CD4-positive, alpha-beta T cell treated with Interleukin-15 for 1 hour (primary cell): ENCODE results near the gene LDLRAD4.
"Not testable (repeated sequence)": the region's sequence is repeated elsewhere in the genome, so short reads cannot be mapped to it uniquely, and the experiment has no call there.

ENCODE experiments used
- DNase-seq: peaks from one replicate; pipeline ENCODE4 v3.0.0-alpha.2; 2020

LDLRAD4 gene

DNA sequence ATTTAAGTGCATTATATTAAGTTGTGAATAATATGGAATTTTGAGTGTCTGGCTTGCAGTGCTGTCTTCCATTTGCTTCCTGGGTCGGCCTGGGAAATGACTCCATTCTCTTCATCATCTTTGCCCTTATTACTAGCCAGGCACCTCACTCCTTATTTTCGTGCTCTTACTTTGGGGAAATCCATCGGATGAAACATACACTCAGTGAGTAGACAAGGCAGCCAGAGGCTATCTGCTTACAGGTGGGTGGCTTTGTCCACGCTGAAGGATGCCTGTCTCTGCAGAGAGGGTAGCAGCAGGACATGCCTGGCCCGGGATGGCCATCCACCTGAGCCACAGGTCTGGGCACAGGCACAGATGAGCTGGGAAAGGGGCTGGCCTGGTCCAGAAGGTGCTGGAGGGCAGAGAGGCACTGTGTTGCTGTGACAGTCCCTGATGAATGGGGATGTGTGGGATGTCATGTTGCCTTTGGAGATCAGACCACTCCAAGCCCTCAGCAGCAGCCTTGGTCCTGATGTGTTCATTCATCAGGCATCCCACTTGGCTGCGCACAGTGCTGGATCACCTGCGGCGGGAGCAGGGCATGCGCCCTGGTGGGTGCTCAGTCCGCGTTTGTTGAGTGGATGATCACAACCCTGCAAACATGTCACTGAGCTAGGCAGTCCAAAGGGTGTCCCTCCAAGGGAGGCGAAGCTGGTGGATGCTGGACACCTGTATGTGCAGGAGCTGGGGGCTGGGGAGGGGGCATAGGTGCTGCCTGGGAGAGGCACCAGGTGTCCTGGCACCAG lies 236.0 kb downstream of the LDLRAD4 start:
- no peak for DNase-seq

DNA sequence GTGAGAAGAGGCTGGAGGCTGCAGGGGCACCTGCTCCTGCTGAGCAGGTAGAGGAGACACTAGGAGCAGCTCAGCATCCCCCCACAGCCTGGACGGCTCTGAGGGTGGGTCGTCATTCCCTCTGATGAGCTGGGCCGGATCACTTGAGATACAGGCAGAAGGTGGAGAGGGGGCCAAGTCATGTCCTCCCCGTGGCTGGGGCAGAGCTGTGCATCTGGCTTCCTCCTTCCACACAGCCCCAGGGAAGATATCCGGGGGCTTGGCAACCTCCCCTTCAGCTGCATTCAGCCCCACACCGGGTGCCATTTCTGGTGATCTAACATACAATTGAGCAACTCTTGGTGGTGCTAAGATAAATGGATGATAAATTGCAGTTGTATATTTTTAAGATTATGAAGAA lies 236.9 kb downstream of the LDLRAD4 start:
- no peak for DNase-seq

DNA sequence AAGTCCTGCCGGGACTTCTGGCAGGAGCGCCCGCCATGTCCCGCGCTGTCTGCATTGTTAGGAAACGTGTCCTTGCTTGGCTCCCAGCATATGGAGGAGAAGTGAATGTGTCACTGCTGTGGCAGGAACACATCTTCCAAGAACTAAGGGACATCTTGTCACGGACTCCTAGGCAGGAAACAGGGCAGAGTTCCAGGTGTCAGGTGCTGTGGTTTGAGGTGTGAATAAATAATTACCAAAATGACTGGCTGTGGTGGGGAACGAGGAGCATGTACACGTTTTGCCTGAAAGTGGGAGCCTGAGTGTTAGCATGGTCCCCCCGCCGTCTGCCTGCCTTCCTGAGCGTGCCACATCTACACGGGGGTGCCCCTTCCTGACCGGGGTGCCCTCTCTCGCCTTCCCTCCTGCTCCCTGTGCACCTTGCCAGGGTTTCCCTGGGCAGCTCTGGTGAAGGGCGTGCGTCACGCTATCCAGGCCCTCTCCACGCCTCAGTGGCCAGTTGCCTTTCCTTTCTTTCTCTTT lies 237.5 kb downstream of the LDLRAD4 start:
- DNase-seq = no peak

DNA sequence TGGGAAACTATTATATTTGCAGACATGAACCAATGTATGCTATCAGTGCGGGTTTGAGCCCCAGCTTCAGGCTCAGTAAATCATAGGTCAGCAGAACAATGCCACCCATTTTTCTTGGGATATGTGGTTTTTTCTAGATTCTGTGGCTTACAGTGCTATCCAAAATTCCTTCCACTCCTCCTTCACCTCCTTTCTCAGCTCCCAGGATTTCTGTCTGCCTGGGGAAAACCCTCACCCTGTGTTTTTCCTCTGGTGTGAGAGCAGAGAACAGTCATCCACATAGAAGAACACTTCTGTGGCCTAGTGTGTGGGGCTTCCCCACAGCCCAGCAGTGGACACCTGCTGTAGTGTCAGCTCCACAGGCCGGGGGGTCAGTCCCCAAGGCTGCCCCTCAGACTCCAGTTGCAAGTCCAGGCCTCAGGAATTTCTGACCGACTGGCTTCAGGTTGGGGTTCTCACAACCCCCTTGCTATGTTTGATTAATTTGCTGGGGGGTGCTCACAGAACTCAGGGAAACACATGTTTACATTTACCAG lies 238.2 kb downstream of the LDLRAD4 start:
- no peak for DNase-seq

DNA sequence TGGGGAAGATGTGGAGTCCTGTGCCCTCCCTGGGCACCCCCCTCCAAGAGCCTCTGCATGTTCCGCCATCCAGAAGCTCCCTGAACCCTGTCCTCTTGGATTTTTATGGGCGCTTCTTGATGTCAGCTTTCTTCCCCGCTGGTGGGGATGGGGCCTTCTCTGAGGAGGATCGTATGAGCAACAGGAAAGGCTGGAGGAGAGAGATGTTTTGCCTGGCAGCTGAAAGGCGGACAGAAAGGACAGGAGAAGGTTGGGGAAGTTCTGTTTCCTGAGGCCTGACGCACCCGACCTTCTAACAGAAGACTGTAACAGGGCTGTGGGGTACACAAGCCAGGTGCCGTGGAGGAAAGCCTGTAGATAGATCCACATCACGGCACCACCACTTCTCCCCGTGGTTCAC lies 238.8 kb downstream of the LDLRAD4 start:
- no peak for DNase-seq

DNA sequence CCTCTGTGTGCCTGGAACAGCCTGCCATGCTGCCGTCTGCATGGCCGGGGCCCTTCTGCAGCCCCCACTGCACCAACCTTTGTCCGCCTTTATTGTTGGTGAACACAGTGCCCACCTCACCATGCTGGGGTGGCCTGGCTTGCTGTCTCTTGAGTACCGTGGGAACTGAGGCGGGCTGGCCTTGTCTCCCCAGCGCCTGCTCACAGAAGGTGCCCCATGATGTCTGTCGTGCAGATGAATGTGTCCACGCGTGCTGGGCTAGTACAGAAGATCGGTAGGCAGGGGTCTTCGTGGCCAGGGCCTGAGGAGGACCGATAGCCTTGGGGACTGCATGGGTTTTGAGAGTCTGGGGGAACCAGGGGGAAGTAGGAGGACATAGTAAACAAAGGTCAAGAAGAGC lies 242.4 kb downstream of the LDLRAD4 start:
- no peak for DNase-seq

DNA sequence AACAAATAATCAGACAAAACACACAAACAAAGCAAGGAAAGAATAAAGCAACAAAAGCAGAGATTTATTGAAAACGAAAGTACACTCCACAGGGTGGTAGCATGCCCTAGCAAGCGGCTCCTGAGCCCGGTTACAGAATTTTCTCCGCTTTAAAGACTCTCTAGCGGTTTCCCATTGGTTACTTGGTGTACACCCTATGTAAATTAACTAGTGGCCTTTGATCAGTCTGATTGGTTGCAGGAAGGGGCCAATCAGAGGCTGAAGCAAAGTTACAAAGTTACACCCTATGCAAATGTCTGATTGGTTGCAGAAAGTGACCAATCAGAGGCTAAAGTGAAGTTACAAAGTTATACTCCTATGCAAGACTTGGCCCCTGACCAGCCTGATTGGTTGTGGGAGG lies 242.9 kb downstream of the LDLRAD4 start:
- DNase-seq = no peak

DNA sequence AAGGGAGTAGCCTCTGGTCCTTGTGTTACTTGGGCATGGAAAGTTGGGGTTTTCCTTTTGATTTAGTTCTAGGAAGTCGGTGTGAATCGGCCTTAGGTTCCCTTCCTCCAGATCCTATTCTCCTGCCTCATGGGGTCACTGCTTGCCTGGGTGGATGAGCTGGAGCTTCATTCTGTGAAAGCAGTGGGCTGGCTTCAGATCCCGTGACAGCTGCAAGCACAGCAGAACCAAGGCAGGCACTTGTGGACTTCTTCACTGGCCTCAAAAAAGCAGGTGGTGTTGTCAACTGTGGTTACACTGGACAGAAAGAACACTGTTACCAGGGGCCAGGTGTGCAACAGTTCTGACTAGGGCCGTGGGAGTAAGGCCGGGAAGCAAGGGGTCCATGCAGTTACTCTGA lies 243.4 kb downstream of the LDLRAD4 start:
- DNase-seq = no peak

DNA sequence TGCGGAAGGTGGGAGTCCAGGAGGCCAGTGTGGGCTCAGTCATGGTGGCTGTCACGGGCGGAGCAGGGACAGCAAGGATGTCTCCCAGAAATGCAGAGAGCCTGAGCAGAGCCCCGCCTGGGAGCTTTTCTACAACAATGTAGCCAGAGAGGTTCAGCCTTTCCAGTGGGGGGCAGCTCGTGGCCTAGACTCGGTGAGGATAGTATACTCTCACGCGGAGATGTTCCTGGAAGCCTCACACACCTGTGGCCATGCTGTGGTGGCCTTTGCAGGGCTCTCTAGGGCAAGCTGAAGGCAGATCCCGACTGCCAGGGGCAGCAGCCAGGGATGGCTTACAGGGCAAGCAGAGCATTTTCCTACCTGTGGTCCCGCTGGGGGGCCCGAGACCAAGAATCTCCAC lies 244.1 kb downstream of the LDLRAD4 start:
- DNase-seq = no peak

DNA sequence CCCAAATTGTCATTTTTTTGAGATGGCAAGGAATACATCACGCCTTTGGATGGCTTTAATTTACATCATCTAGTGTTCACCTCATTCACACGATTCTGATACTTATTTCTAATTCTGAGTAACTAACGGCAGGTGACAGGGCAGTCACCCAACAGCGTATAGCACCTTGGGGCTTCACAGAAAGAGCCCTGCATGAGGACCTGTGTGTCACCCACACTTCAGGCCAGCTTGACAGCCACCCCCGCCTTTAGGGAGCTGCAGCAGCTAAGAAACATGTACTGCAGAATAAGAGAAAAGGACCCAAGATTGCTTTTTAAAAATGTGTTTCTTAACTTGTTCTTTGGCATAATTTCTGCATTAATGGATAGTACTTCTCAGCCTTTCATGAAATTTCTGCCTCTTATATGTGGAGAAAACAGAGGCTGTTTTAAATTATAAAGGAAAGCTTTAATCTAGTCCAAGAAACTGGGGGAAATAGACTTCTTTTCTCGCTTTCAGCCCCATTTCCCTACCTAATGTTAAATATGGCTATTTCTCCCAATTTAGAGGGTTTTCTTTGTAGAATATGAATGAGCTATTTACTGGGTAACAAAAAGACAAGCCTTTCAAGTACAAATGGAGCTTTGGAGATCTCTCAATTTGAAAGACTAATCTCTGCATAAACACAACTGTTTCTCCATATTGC lies 245.1 kb downstream of the LDLRAD4 start:
- DNase-seq = no peak

DNA sequence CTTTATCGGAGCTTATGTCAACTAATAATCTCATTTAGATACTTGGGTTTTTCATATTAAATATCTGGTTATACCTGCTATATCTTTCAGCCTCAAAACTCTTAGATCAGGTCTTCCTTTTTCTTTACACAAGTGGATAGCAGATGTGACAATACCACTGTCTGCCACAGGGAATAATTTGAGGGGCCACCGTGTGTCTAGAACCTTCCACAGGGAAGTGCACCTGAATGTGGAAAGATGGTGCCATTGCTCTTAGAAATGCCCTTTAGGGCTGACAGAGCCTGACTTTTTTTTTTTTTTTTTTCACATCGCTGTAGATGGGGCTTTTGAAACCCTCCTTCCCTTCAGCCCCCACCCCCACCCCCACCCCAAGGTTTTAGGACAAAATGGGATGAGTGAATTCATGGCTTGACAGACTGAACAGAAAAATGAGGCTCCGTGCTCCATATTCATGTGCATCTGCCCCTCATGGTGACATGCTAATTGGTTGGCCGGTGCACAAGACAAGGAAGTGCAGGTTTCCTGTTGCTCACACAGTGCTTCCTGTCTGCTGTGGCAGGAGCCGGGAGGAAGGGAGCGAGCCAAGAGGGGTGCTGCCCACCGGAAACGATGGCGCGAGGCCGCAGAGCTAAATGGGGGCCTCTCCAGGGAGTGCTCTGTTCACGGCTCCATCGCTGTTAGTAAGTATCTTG lies 246.0 kb downstream of the LDLRAD4 start:
- DNase-seq = peak; percentile 83

DNA sequence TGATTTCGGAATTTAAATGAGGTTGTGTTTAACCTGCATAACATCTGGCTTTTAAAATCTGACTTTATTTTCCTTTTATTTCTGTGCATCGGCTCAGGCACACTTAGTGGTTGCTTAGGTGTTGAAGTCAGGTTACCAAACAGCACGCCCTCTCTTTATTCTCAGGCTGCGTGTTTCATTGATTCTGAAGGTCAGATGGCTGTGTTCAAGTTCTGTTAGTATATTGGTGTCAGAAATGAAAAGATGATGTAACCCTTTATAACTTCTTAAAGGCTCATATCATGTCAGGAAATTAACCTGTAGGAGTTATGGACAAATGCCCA lies 246.5 kb downstream of the LDLRAD4 start:
- no peak for DNase-seq

DNA sequence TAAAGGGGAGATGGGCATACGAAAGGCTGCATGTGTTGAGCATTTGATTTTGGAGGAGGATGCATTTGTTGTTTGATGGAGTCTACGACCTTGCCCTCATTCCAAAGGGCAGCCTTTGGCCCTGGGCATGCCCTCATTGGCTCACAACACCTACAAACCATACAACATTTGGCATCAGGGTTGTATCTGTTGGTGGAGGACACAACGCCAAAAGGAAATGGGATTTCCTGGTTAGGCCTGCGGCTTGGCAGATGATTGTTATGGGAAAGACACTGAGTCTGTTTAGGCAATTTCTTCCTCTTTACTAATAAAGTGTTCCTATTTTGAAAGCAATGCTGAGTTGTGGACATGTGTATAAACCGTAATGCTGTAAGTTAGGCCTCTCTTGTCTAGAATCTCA lies 246.9 kb downstream of the LDLRAD4 start:
- no peak for DNase-seq

DNA sequence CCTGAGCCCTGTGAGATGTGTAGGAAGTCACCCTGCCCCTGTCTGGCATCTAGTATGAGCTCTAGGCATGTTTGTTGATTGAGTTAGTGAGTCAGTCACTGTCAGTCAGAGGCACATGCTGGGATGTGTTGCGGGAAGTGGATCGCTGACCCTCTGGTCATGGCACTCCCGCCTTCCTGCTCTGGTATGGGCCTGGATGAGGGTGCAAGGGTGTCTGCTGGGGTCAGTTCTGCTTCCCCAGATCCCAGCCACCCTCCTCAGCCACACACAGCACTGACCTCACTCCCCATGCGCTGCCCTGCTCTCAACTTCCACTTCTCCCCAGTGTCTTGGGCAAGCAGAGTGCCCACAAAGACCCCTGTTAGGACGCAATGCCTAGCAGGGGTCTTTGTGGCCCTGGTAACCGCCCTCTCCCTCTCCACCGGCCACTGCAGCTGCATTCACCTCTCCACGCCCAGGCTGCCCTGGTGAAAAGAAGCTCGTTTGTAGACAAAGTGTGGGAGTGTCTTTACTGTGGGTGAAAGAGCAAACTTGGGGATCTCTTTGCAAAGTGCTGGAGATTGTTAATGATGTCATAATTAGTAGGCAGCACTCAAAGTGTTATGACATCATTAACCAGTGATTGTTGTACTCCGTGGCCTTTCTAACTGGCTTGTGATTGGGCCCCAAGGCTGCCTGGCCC lies 252.1 kb downstream of the LDLRAD4 start:
- no peak for DNase-seq

DNA sequence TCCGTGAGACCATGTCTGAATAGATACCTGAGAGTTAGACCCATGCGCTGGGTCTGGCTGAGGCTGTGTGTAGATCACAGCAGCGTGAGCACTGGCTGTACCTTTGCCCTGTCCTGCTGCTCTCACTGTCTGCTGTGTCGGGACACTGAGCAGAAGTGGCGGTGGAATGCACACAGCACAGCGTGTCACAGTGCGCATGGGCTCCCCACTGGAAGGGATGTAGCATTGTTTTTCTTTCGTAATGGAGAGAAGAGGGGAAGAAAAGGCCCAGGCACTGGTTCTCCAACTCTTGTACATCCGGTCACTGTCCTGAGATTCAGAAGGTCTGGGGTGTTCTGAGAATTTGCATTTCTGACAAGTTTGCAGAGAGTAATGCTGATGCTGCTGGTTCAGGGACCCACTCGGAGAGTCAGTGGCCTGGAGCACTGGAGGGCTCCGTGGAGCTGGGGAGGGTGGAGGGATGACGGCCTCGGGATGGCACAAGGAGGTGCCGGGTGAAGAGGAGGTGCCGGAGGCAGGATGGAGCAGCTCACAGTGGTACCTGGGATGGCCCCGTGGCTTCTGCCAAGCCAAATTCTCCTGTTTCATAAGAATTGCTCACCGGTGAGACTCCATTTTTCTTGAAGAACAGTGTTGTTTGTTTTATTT lies 252.8 kb downstream of the LDLRAD4 start:
- DNase-seq = no peak

DNA sequence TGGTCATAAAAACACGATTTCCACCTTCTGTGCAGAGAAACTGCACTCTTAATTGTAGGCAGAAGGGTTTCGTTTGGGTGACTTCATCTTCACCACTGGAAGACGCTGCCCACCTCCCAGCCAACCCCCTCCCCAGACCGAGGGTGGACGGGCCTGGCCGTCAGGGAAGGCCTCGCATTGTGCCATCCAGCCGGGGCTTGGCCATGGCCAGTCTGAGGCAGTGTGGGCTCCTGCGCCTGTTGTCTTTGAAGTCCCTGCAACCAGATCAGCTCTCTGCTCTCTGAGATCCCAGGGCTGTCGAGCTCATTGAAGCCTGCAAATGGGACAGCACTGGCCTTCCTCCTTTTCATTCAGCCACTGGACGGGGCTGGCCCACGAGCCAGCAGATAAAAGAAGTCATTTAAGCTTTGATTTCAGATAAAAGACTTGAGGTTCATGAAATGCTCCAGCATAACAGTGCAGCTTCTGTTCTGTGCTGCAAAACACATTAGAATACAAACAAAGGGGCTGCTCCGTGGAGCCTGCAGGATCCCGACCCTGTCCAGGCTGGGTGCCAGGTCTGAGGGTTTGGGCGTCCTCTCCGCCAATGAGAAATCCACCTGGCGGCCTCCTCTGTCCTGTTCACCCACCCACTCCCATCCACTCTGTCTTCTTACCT lies 253.5 kb downstream of the LDLRAD4 start:
- no peak for DNase-seq

DNA sequence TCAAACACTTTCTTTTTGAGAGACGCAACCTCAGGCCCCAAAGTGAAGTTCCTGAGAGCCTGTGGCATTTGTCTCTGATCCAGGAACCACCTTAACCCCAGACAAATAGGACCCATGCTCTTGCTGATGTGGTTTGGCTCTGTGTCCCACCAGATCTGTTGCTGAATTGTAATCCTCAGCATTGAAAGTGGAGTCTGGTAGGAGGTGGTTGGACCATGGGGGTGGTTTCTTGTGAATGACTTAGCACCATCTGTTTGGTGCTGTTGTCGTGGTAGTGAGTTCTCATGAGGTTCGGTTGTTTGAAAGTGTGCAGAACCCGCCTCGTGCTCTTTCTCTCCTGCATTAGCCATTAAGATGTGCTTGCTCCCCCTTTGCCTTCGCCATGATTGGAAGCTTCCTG lies 255.2 kb downstream of the LDLRAD4 start:
- no peak for DNase-seq

DNA sequence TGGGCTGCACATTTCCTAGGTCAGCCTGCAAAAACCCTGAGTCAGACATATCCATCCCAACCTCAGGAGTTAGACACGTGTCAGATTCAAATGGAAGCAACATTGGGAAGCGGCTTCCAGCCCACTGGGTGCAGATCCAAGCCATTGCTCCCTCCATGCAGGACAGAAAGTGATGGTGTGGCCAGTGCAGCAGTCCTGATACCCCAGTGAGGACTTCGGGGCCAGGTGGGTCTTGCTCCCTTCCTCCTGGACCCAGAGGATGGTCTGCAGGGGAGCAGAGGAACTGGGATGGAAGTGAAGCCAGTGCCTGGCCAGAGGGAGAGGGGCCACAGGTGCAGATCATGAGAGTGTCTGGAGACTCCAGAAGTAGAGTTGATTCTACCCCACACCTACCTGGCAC lies 255.8 kb downstream of the LDLRAD4 start:
- no peak for DNase-seq

DNA sequence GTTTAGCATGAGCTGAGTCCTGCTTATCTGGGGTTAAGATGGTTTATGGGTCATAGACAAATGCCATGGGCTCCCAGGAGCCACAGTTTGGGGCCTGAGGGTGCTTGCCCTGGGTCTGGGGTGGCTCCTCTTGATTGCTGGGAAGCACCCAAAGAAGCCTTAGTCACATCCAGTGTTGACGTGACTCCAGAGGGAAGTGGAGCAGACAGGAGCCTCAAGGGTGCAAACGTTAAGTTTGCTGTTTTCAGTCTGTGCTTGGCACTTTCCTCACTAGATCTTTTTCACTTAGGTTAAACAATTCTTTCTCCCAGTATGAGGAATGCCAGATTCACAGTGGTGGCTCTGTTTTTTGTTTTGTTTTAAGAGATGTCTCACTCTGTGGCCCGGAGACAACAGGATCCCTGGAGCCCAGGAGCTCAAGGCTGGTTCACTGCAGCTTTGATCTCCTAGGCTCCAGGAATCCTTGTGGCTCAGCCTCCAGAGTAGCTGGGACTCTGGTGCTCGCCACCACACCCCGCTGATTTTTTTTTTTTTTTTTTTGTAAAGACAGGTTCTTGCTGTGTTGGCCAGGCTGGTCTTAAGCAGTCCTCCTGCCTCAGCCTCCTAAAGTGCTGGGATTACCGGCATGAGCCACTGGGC lies 256.5 kb downstream of the LDLRAD4 start:
- no peak for DNase-seq

DNA sequence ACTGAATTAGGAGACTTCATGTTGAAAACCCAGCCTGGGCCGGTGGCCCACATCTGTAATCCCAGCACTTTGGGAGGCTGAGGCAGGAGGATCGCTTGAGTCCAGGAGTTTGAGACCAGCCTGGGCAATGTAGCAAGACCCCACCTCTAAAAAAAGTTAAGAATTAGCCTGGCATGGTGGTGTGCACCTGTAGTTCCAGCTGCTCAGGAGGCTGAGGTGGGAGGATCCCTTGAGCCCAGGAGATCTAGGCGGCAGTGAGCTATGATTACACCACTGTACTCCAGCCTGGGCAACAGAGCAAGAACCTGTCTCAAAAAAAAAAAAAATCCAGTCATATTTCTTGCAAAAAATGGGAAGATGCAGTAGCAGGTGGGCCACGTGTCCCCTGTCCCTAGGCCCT lies 257.8 kb downstream of the LDLRAD4 start:
- not testable (repeated sequence) for DNase-seq

DNA sequence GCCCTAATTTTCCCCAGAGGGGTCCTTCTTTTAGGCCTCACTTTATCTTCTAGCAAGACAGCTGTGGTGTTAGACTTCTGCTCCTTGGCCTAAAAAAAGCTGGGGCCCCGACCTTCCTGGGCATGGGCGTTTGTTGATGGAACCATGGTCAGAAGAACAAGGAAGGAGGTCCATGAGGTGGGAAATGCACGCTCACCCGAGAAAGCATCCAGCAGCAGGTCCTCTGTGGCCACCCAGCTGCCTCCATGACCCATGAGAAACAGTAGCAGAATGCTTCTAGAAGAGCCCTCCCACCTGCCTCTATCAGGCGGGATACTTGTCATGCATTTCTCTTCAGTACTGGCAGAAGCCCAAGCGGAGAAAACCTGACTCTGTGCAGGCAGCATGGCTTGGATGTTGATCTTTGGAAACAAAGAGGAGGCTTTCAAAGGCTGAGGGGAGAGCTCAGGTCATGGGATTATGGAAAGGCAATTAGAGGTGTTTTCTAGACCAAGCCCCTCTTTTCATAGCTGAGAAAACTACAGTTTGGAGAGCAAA lies 258.7 kb downstream of the LDLRAD4 start:
- DNase-seq = no peak
